GM19397 (cell line): ENCODE data around the gene SGSM1.

Source experiments
- ATAC-seq: cut with Tn5 transposase; IDR thresholded peaks from one replicate; pipeline ENCODE4 v1.9.1; 2021; ENCODE audit warnings: mild to moderate bottlenecking, moderate library complexity; ENCODE audit not compliant: unreplicated experiment

Gene SGSM1

GRCh38 chr22:24973872-24974271, 167.9 kb downstream of the SGSM1 start:
- ATAC-seq, result no peak

DNA sequence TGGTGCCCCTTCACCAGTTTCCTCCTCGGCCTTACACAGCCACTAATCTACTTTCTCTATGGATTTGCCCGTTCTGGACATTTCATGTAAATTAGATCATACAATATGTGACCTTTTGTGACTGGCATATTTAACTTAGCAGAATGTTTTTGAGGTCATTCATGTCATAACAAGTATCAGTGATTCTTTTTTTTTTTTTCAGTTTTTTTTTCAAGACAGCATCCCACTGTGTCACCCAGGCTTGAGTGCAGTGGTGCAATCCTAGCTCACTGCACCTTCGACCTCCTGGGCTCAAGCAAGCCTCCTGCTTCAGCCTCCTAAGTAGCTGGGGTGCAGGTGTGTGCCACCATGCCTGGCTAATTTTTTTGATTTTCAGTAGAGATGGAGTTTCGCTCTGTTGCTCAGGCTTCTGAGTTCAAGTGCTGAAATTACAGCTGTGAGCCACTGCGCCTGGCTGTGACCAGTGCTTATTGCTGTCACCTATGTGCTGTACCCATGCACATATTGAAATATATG, 169.2 kb downstream of the SGSM1 start:
- ATAC-seq, result no peak

GRCh38 chr22:24975813-24976341, 169.9 kb downstream of the SGSM1 start:
- ATAC-seq, result no peak

- no peak for ATAC-seq
These were observed 170.6 kb downstream of the SGSM1 start for GRCh38 chr22:24976442-24977218.
